Kidney glomerular epithelial cell (primary cell): Measurements from ENCODE around the gene HES5.
"Not testable (repeated sequence)": the region's sequence is repeated elsewhere in the genome, so short reads cannot be mapped to it uniquely, and the experiment has no call there.

ENCODE experiments used
- DNase-seq: peaks from one replicate; lab custom pipeline; 2025; lab: John Stamatoyannopoulos, UW

The HES5 gene

DNA sequence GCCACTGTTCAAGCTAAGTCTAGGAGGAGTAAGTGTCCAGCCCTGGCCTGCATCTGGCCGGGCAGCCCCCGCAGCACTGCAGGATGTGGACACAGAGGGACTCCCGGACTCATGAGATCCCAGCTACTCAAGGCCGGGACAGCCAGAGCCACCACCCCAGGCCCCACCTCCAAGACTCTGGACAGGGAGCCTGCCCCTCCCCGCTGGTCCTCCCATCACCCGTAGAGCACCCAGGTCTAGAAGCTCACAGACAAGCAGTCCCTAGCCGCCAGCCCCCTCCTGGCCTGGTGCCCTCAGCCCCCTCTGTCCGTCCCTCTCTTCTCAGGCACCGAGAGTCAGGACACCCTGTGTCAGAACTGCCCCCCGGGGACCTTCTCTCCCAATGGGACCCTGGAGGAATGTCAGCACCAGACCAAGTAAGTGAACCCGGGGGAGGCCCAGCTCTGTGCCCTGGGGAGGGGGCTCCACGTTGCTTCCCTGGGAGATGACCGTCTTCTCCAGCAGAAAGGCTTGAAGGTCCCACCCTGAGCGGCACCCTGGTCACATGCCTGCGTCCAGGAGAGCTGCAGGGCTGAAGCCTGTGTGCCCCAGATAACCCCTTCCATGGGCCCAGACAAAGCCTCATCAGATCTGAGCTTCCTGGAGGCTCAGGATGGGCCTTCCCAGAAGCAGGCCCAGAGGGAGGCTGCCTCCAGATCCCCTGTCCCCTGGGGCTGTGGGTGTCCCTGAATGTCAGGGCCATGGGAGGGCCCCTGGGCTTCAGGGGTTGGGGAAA, 30.4 kb upstream of the HES5 start:
- DNase-seq = no peak

GRCh38 chr1:2559509-2560298, 29.6 kb upstream of the HES5 start:
- DNase-seq = no peak

GRCh38 chr1:2558861-2559260, 28.8 kb upstream of the HES5 start:
- no peak for DNase-seq

GRCh38 chr1:2558420-2558819, 28.4 kb upstream of the HES5 start:
- no peak for DNase-seq

GRCh38 chr1:2557482-2558400, 27.7 kb upstream of the HES5 start:
- DNase-seq = no peak

DNA sequence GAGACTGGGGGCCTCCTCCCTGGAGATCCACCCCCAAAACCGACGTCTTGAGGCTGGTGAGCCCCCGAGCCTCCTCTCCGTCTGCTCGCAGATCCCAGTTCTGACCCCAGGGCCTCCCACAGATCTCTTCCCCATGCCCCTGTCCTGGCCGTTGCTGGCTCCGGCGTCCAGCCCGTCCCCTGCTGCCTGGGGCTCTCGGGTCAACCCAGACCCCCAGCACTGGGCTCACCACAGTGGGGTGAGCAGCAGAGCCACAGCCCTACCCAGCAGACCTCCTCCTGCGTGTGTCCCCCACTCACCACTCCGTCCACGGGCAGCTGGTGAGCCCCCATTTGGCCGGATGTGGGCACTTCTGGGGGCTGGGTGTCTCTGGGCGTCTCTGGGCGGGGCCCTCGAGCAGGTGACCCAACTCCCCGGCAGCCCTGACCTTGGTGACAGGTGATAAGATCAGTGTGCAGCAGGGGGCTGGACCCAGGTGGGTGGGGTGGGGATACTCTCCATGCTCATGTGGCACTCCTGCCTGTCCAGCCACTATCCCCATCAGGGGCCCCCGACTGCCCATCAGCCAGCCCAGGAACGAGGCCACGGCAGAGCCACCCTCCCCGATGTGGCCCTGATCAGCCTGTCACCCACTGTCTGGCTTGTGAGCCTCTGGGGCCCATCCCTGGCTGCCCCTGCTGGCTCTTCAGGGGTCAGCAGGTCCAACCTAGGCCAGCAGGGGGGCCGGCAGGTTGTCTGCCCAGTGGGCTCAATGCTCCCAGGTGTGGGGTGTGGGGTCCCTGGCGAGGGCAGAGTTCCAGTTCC, 26.8 kb upstream of the HES5 start:
- peak; percentile 50 for DNase-seq

- peak; percentile 50 for DNase-seq
Observed at GRCh38 chr1:2556277-2556677, 26.2 kb upstream of the HES5 start, which contains the start of gene TNFRSF14. Gene TNFRSF14 (plus strand): TSS chr1:2556371. CDS start chr1:2556665, 294 bp downstream.

GRCh38 chr1:2555634-2556276, 25.7 kb upstream of the HES5 start:
- DNase-seq = no peak

DNA sequence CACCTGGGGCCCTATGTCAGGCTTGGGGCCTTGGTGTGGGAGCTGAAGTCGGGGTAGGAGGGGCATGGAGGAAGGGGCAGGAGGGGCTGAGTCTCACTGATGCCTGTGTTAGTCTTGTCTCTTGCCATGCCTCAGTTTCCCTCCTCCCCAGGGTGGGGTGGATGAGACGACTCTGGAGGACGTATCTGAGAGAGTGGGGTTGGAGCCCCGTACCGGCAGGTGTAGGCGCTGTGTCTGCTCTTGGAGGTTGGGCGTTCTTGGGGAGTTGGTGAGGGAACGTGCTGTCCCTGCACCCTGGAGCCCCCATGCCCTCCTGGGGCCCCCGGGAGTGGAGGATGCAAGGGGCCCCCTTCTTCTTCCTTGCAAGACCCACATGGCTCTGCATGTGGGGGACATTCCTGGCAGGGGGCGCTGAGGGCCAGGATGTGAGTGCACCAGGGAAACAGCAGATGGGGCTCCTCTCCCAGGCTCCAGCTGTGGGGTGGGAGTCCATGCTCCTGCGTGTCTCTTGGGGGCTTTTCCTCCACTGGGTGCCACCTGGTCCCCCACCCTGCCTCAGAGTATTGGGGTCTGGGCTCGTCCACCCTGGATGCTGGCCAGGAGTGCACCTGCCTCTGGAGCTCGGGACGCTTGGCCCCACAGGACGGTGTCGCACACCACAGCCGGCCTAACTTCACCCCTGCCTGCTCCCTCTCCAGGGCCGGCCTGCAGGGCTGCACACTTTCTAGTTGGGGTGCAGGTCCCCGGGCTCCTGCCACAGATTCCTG, 24.7 kb upstream of the HES5 start:
- DNase-seq = no peak

- DNase-seq = no peak
Observed at GRCh38 chr1:2553871-2554620, 24.0 kb upstream of the HES5 start.

DNA sequence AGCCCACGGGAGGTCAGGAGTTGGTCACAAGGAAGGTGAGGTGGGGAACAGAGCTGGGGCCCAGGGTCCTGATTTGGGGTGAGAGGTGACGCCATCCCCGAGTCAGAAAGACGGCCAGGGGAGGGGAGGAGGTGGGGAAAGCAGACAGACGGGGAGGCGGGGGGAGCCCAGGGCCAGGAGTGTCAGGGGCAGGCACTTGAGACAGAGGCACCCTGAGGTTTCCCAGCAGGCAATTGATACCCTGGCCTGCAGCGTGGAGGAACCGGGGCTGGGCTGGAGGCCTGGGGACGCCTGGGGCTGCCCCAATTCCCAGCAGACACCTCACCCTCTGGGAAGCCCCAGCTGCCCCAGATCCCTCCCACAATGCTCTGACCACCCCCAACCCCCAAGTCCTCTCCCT, 23.0 kb upstream of the HES5 start:
- DNase-seq = not testable (repeated sequence)

GRCh38 chr1:2552189-2552588, 22.1 kb upstream of the HES5 start:
- no peak for DNase-seq

DNA sequence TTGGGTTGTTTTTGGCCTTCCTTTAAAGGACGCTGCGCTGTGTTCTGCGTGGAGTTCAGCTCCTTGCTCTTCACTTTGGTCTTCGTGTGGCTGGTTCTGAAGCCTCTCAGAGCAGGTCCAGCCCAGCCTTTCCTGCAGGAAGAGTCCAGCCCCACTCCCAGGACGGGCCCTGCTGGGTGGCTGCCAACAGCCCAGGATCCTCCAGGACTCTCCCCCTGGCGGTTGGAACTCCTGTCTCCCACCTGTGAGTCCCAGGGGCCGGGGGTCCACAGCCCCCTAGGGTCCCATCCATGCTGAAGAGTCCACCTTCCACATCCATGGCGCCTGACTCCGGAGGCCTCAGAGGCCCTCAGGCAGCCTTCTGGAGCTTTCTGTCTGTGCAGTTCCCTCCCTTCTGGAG, 21.5 kb upstream of the HES5 start:
- DNase-seq = not testable (repeated sequence)

- DNase-seq = not testable (repeated sequence)
Observed at GRCh38 chr1:2550309-2550861, 20.3 kb upstream of the HES5 start.

DNA sequence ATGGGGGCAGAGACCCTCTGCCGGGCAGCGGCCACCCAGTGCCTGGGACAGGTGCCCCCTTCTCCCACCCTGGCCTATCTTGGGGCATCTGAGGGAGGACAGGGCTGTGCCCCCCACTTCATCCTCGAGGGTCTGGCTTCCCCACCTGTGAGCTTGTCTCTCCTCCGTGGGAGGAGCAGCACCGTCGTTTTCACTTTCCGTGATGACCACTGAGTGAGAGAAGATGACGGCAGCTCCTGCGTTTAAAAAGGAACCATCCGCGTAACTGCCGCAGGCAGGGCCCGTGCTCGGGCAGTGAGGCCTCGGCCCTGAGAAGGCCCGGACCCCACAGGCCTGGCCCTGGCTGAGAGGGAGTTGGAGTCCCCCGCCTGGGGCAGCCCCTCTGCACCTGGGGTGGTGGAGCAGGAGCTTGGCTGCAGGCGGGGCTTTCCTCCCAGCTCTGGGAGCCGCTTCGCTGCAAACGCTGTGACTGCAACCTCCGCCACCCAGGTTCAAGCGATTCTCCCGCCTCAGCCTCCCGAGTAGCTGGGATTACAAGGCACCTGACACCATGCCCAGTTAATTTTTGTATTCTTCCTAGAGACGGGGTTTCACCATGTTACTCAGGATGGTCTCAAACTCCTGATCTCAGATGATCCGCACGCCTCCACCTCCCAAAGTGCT, 19.4 kb upstream of the HES5 start:
- DNase-seq = not testable (repeated sequence)

- peak; percentile 36 for DNase-seq
Observed at GRCh38 chr1:2548068-2548589, 18.1 kb upstream of the HES5 start.

GRCh38 chr1:2547210-2548067, 17.4 kb upstream of the HES5 start:
- no peak for DNase-seq
